ENCODE data around the gene ZNF711.

The ZNF711 gene

GRCh38 chrX:85221361-85221760 is 22.4 kb upstream of the ZNF711 start (continued):
- TF ChIP-seq, protein P1, sequence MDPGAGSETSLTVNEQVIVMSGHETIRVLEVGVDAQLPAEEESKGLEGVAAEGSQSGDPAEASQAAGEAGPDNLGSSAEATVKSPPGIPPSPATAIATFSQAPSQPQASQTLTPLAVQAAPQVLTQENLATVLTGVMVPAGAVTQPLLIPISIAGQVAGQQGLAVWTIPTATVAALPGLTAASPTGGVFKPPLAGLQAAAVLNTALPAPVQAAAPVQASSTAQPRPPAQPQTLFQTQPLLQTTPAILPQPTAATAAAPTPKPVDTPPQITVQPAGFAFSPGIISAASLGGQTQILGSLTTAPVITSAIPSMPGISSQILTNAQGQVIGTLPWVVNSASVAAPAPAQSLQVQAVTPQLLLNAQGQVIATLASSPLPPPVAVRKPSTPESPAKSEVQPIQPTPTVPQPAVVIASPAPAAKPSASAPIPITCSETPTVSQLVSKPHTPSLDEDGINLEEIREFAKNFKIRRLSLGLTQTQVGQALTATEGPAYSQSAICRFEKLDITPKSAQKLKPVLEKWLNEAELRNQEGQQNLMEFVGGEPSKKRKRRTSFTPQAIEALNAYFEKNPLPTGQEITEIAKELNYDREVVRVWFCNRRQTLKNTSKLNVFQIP (CRISPR knock-in tag; IDR thresholded peaks at IDR 0.05; ENCODE audit: borderline replicate concordance, low read depth) = no peak
- no peak for TF ChIP-seq BACH2 (CRISPR knock-in tag; IDR thresholded peaks at IDR 0.05; ENCODE audit: borderline replicate concordance)
- no peak for TF ChIP-seq ZFP30 (CRISPR knock-in tag; IDR thresholded peaks at IDR 0.05)
- no peak for TF ChIP-seq PPARA (CRISPR knock-in tag; IDR thresholded peaks at IDR 0.05; ENCODE audit: borderline replicate concordance)
- TF ChIP-seq RARB (CRISPR knock-in tag; IDR thresholded peaks at IDR 0.05) = no peak

DNA sequence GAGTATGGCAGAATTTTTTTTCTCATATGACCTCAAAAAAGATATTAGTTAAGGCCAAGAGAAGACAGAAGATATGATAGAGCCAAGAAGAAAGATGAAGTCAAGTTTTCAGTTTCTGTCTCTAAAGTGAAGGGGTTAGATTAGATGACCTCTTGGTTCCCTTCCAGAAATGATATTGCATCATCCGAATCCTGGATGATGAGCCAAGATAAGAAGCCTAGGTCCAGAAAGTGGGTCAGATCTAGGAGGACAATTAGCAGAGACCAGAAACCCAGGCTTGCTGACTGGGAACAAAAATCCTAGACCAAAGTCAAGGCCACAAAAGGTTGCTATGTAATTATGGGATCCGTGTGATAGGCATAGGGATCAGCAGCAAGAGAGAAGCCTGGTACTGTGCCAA is 20.4 kb upstream of the ZNF711 start:
- no peak for ATAC-seq
- TF ChIP-seq ESRRG (CRISPR knock-in tag; IDR thresholded peaks at IDR 0.05) (no peak), ARNTL (CRISPR knock-in tag; IDR thresholded peaks at IDR 0.05; ENCODE audit: borderline replicate concordance, low read depth) (no peak), ZFP3 (CRISPR knock-in tag; IDR thresholded peaks at IDR 0.05) (no peak), CREB5 (CRISPR knock-in tag; IDR thresholded peaks at IDR 0.05; ENCODE audit: low read depth) (no peak), PPARA (CRISPR knock-in tag; IDR thresholded peaks at IDR 0.05; ENCODE audit: borderline replicate concordance) (no peak), ZNF565 (CRISPR knock-in tag; conservative IDR thresholded peaks at IDR 0.05; ENCODE audit: low read depth) (no peak), CSDC2 (CRISPR knock-in tag; IDR thresholded peaks at IDR 0.05) (no peak), ISL1 (CRISPR knock-in tag; IDR thresholded peaks at IDR 0.05) (no peak), OSR1 (CRISPR knock-in tag; IDR thresholded peaks at IDR 0.05) (no peak), GLIS3 (CRISPR knock-in tag; IDR thresholded peaks at IDR 0.05) (no peak), SNAI2 (CRISPR knock-in tag; IDR thresholded peaks at IDR 0.05) (no peak), RARB (CRISPR knock-in tag; IDR thresholded peaks at IDR 0.05) (no peak), ZFP30 (CRISPR knock-in tag; IDR thresholded peaks at IDR 0.05) (no peak), TCF4 (CRISPR knock-in tag; IDR thresholded peaks at IDR 0.05; ENCODE audit: borderline replicate concordance) (no peak), ZNF8 (CRISPR knock-in tag; IDR thresholded peaks at IDR 0.05) (no peak), BACH2 (CRISPR knock-in tag; IDR thresholded peaks at IDR 0.05; ENCODE audit: borderline replicate concordance) (no peak)
- TF ChIP-seq, protein P2, sequence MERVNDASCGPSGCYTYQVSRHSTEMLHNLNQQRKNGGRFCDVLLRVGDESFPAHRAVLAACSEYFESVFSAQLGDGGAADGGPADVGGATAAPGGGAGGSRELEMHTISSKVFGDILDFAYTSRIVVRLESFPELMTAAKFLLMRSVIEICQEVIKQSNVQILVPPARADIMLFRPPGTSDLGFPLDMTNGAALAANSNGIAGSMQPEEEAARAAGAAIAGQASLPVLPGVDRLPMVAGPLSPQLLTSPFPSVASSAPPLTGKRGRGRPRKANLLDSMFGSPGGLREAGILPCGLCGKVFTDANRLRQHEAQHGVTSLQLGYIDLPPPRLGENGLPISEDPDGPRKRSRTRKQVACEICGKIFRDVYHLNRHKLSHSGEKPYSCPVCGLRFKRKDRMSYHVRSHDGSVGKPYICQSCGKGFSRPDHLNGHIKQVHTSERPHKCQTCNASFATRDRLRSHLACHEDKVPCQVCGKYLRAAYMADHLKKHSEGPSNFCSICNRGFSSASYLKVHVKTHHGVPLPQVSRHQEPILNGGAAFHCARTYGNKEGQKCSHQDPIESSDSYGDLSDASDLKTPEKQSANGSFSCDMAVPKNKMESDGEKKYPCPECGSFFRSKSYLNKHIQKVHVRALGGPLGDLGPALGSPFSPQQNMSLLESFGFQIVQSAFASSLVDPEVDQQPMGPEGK (CRISPR knock-in tag; IDR thresholded peaks at IDR 0.05; ENCODE audit: borderline replicate concordance) = no peak
- TF ChIP-seq, protein P3, sequence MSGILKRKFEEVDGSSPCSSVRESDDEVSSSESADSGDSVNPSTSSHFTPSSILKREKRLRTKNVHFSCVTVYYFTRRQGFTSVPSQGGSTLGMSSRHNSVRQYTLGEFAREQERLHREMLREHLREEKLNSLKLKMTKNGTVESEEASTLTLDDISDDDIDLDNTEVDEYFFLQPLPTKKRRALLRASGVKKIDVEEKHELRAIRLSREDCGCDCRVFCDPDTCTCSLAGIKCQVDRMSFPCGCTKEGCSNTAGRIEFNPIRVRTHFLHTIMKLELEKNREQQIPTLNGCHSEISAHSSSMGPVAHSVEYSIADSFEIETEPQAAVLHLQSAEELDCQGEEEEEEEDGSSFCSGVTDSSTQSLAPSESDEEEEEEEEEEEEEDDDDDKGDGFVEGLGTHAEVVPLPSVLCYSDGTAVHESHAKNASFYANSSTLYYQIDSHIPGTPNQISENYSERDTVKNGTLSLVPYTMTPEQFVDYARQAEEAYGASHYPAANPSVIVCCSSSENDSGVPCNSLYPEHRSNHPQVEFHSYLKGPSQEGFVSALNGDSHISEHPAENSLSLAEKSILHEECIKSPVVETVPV (CRISPR knock-in tag; IDR thresholded peaks at IDR 0.05) = no peak
- TF ChIP-seq, protein P4, sequence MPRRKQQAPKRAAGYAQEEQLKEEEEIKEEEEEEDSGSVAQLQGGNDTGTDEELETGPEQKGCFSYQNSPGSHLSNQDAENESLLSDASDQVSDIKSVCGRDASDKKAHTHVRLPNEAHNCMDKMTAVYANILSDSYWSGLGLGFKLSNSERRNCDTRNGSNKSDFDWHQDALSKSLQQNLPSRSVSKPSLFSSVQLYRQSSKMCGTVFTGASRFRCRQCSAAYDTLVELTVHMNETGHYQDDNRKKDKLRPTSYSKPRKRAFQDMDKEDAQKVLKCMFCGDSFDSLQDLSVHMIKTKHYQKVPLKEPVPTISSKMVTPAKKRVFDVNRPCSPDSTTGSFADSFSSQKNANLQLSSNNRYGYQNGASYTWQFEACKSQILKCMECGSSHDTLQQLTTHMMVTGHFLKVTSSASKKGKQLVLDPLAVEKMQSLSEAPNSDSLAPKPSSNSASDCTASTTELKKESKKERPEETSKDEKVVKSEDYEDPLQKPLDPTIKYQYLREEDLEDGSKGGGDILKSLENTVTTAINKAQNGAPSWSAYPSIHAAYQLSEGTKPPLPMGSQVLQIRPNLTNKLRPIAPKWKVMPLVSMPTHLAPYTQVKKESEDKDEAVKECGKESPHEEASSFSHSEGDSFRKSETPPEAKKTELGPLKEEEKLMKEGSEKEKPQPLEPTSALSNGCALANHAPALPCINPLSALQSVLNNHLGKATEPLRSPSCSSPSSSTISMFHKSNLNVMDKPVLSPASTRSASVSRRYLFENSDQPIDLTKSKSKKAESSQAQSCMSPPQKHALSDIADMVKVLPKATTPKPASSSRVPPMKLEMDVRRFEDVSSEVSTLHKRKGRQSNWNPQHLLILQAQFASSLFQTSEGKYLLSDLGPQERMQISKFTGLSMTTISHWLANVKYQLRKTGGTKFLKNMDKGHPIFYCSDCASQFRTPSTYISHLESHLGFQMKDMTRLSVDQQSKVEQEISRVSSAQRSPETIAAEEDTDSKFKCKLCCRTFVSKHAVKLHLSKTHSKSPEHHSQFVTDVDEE (CRISPR knock-in tag; IDR thresholded peaks at IDR 0.05) = no peak
- TF ChIP-seq, protein P1 (CRISPR knock-in tag; IDR thresholded peaks at IDR 0.05; ENCODE audit: borderline replicate concordance, low read depth) = no peak
